Ascending aorta (tissue), 2 donors: ENCODE measurements around the gene ZC3H18. TPM values are rescaled to one million over a fixed set of nuclear protein-coding genes. Genes with fewer than 3 reads are reported as not detected.
"Not testable (repeated sequence)": the region's sequence is repeated elsewhere in the genome, so short reads cannot be mapped to it uniquely, and the experiment has no call there.

Source experiments
- DNase-seq, 2 donors: peaks; one replicate each; pipeline ENCODE4 v3.0.0-alpha.2; 2019; ENCODE audit warnings: low spot score in 2 of 2
- H3K27ac ChIP-seq, 2 donors: fragments of 200-600 bp; sonication (generic); one replicate each; pipeline ENCODE4 v1.5.1; 2016 to 2017; ENCODE audit warnings: mild to moderate bottlenecking in 1 of 2
- H3K27me3 ChIP-seq: fragments of 200-600 bp; sonication (generic); one replicate; pipeline ENCODE4 v1.5.1; 2017
- H3K36me3 ChIP-seq, 2 donors: fragments of 200-600 bp; sonication (generic); one replicate each; pipeline ENCODE4 v1.5.1; 2016
- H3K4me1 ChIP-seq, 2 donors: fragments of 200-600 bp; sonication (generic); one replicate each; pipeline ENCODE4 v1.5.1; 2016 to 2017; ENCODE audit warnings: mild to moderate bottlenecking in 1 of 2
- H3K4me3 ChIP-seq, 2 donors: fragments of 200-600 bp; sonication (generic); one replicate each; pipeline ENCODE4 v1.5.1; 2016 to 2017; ENCODE audit warnings: mild to moderate bottlenecking in 1 of 2
- H3K9me3 ChIP-seq, 2 donors: fragments of 200-600 bp; sonication (generic); one replicate each; pipeline ENCODE4 v1.5.1; 2016
- CTCF ChIP-seq, 3 experiments: fragments of 200-600 bp in 2 of 3; fragments of 450-650 bp in 1 of 3; sonication (generic) in 2 of 3; IDR thresholded peaks; one replicate each; pipeline ENCODE4 v1.5.1; 2016 to 2019; ENCODE audit warnings: antibody characterized with exemption in 3 of 3, mild to moderate bottlenecking in 1 of 3, moderate library complexity in 1 of 3
- intact Hi-C: fragments of 100-400 bp; cut with DNase I; formaldehyde crosslinking; loops from one replicate; pipeline ENCODE4 v1.15.1; 2023
- total RNA-seq: library from RNA; depleted of rRNA; stranded (reverse); fragments of >200 nt; gene quantifications from one replicate; pipeline ENCODE4 v1.1.0, GENCODE V29; 2016

Gene ZC3H18
- total RNA-seq, 1 donor from 2014 or later: 36.3 TPM

- H3K36me3 ChIP-seq: peaks cover 39 to 82% of the 10 kb centered on the region in 2 donors
- intact Hi-C loops: no loop called here
- no peak for DNase-seq
- H3K4me3 ChIP-seq: no peak overlapping the region
- no peak overlapping the region for H3K27ac ChIP-seq
- H3K9me3 ChIP-seq: no peaks in the 10 kb centered on the region
- no peak for TF ChIP-seq CTCF (IDR thresholded peaks at IDR 0.05)
- no peaks in the 10 kb centered on the region for H3K4me1 ChIP-seq
- H3K27me3 ChIP-seq: no peaks in the 10 kb centered on the region
Observed at GRCh38 chr16:88605186-88606147, 35.3 kb downstream of the ZC3H18 start.

GRCh38 chr16:88606148-88606757 lies 36.0 kb downstream of the ZC3H18 start:
- no peak for TF ChIP-seq CTCF (IDR thresholded peaks at IDR 0.05)
- H3K36me3 ChIP-seq: peaks cover 39 to 82% of the 10 kb centered on the region in 2 donors
- no peaks in the 10 kb centered on the region for H3K27me3 ChIP-seq
- no peaks in the 10 kb centered on the region for H3K4me1 ChIP-seq
- intact Hi-C loops: no loop called here
- no peak overlapping the region for H3K27ac ChIP-seq
- no peaks in the 10 kb centered on the region for H3K9me3 ChIP-seq
- no peak overlapping the region for H3K4me3 ChIP-seq
- no peak for DNase-seq

GRCh38 chr16:88608076-88608475 lies 37.9 kb downstream of the ZC3H18 start:
- intact Hi-C loops: no loop called here
- Histone ChIP-seq H3K9me3 (no peaks in the 10 kb centered on the region), H3K36me3 (peaks cover 37 to 74% of the 10 kb centered on the region in 2 donors), H3K4me3 (no peak overlapping the region), H3K4me1 (no peaks in the 10 kb centered on the region), H3K27me3 (no peaks in the 10 kb centered on the region), H3K27ac (no peak overlapping the region)
- TF ChIP-seq CTCF (IDR thresholded peaks at IDR 0.05): no peak
- DNase-seq: no peak

- H3K27me3 ChIP-seq, H3K9me3 ChIP-seq, DNase-seq, H3K4me3 ChIP-seq, intact Hi-C loops, H3K4me1 ChIP-seq, H3K27ac ChIP-seq: not testable (repeated sequence)
- peaks cover 42 to 68% of the 10 kb centered on the region in 2 donors for H3K36me3 ChIP-seq
Observed at GRCh38 chr16:88609426-88609825, 39.2 kb downstream of the ZC3H18 start.

GRCh38 chr16:88610080-88610479 lies 39.9 kb downstream of the ZC3H18 start:
- Histone ChIP-seq H3K9me3 (no peaks in the 10 kb centered on the region), H3K27ac (no peak overlapping the region), H3K36me3 (peaks cover 41 to 61% of the 10 kb centered on the region in 2 donors), H3K4me1 (no peaks in the 10 kb centered on the region), H3K4me3 (no peak overlapping the region), H3K27me3 (no peaks in the 10 kb centered on the region)
- DNase-seq: no peak
- no peak for TF ChIP-seq CTCF (IDR thresholded peaks at IDR 0.05)
- intact Hi-C loops: no loop called here
